ENCODE results near the gene KCNK7. TPM values are rescaled to one million over a fixed set of nuclear protein-coding genes. Genes with fewer than 3 reads are reported as not detected.
A peak's percentile ranks its signal among the peaks of the same experiment; 100 is the strongest.

Gene KCNK7
- polyA plus RNA-seq, 1 of the 3 experiments (the other 2 are of a cell fraction): 0.58 TPM

- POLR2A ChIA-PET: interaction anchor here (0.8 to 1.1 kb wide), 2 partner anchors 11 to 22 kb away, joined by 3 read pairs; no protein-coding TSS in a partner anchor
- no peak overlapping the region for H3K4me2 ChIP-seq
- TF ChIP-seq RAD21 (IDR thresholded peaks at IDR 0.05; ENCODE audit: low read length) (peak; percentile 43), GABPA (IDR thresholded peaks at IDR 0.05; ENCODE audit: low read depth) (no peak), FOXJ3 (CRISPR knock-in tag; IDR thresholded peaks at IDR 0.05) (no peak), FOXM1 (IDR thresholded peaks at IDR 0.05; ENCODE audit: low read depth) (no peak), YY1 (IDR thresholded peaks at IDR 0.05; ENCODE audit: low read depth) (no peak), JUND (IDR thresholded peaks at IDR 0.05) (no peak), PBX3 (IDR thresholded peaks at IDR 0.05) (no peak), POLR2AphosphoS5 (IDR thresholded peaks at IDR 0.05; ENCODE audit: low read depth, low read length) (no peak), USF2 (IDR thresholded peaks at IDR 0.05; ENCODE audit: borderline replicate concordance, low read depth, low read length) (no peak), TEAD4 (IDR thresholded peaks at IDR 0.05; ENCODE audit: borderline replicate concordance, insufficient read depth) (no peak), RXRA (IDR thresholded peaks at IDR 0.05; ENCODE audit: borderline replicate concordance, low read depth) (no peak), SIN3A (IDR thresholded peaks at IDR 0.05; ENCODE audit: borderline replicate concordance, low read depth, low read length) (no peak), USF1 (IDR thresholded peaks at IDR 0.05; ENCODE audit: borderline replicate concordance, low read depth) (no peak), TCF12 (IDR thresholded peaks at IDR 0.05) (no peak), NRF1 (IDR thresholded peaks at IDR 0.05; ENCODE audit: low read depth, low read length) (no peak), RFX5 (IDR thresholded peaks at IDR 0.05; ENCODE audit: low read length) (no peak), NFIC (IDR thresholded peaks at IDR 0.05; ENCODE audit: borderline replicate concordance) (no peak), SMC3 (IDR thresholded peaks at IDR 0.05; ENCODE audit: low read depth, low read length) (peak; percentile 31; the same call in 1 of the 2 replicates), RCOR1 (IDR thresholded peaks at IDR 0.05; ENCODE audit: low read length) (no peak), EZH2phosphoT487 (IDR thresholded peaks at IDR 0.05; ENCODE audit: borderline replicate concordance, low read depth) (no peak), CHD2 (IDR thresholded peaks at IDR 0.05; ENCODE audit: low read length, partially characterized antibody) (no peak), FOSL2 (IDR thresholded peaks at IDR 0.05; ENCODE audit: borderline replicate concordance, low read depth) (no peak)
- TF ChIP-seq, protein P1, sequence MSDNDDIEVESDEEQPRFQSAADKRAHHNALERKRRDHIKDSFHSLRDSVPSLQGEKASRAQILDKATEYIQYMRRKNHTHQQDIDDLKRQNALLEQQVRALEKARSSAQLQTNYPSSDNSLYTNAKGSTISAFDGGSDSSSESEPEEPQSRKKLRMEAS (IDR thresholded peaks at IDR 0.05; ENCODE audit: low read depth): no peak
- TF ChIP-seq, protein P2, sequence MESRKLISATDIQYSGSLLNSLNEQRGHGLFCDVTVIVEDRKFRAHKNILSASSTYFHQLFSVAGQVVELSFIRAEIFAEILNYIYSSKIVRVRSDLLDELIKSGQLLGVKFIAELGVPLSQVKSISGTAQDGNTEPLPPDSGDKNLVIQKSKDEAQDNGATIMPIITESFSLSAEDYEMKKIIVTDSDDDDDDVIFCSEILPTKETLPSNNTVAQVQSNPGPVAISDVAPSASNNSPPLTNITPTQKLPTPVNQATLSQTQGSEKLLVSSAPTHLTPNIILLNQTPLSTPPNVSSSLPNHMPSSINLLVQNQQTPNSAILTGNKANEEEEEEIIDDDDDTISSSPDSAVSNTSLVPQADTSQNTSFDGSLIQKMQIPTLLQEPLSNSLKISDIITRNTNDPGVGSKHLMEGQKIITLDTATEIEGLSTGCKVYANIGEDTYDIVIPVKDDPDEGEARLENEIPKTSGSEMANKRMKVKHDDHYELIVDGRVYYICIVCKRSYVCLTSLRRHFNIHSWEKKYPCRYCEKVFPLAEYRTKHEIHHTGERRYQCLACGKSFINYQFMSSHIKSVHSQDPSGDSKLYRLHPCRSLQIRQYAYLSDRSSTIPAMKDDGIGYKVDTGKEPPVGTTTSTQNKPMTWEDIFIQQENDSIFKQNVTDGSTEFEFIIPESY (IDR thresholded peaks at IDR 0.05; ENCODE audit: borderline replicate concordance, low read depth): no peak
- TF ChIP-seq, protein P3, sequence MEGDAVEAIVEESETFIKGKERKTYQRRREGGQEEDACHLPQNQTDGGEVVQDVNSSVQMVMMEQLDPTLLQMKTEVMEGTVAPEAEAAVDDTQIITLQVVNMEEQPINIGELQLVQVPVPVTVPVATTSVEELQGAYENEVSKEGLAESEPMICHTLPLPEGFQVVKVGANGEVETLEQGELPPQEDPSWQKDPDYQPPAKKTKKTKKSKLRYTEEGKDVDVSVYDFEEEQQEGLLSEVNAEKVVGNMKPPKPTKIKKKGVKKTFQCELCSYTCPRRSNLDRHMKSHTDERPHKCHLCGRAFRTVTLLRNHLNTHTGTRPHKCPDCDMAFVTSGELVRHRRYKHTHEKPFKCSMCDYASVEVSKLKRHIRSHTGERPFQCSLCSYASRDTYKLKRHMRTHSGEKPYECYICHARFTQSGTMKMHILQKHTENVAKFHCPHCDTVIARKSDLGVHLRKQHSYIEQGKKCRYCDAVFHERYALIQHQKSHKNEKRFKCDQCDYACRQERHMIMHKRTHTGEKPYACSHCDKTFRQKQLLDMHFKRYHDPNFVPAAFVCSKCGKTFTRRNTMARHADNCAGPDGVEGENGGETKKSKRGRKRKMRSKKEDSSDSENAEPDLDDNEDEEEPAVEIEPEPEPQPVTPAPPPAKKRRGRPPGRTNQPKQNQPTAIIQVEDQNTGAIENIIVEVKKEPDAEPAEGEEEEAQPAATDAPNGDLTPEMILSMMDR (IDR thresholded peaks at IDR 0.05): peak; percentile 62
- TF ChIP-seq, protein P4, sequence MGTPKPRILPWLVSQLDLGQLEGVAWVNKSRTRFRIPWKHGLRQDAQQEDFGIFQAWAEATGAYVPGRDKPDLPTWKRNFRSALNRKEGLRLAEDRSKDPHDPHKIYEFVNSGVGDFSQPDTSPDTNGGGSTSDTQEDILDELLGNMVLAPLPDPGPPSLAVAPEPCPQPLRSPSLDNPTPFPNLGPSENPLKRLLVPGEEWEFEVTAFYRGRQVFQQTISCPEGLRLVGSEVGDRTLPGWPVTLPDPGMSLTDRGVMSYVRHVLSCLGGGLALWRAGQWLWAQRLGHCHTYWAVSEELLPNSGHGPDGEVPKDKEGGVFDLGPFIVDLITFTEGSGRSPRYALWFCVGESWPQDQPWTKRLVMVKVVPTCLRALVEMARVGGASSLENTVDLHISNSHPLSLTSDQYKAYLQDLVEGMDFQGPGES (IDR thresholded peaks at IDR 0.05; ENCODE audit: low read depth, low read length): no peak
These were observed 43.8 kb downstream of the KCNK7 start for GRCh38 chr11:65551572-65552387.

More at GRCh38 chr11:65551572-65552387, 43.8 kb downstream of the KCNK7 start:
- Histone ChIP-seq H3K4me3 (ENCODE audit: low read depth in 2 of 2, low read length in 1 of 2) (no peak overlapping the region), H3K27me3 (ENCODE audit: insufficient read depth) (no peaks in the 10 kb centered on the region), H2AFZ (ENCODE audit: low read depth) (no peak overlapping the region), H3K27ac (ENCODE audit: low read depth in 2 of 2, low read length in 1 of 2) (no peak overlapping the region), H3K9ac (no peak overlapping the region), H3K9me3 (no peaks in the 10 kb centered on the region), H3K9me2 (no peaks in the 10 kb centered on the region), H3F3A (replicated peaks; ENCODE audit: insufficient read depth) (no peaks in the 10 kb centered on the region), H3K36me3 (replicated peaks in 1 of 2; ENCODE audit: control insufficient read depth in 1 of 2, insufficient read depth in 2 of 2, low read length in 1 of 2) (peaks cover 29 to 42% of the 10 kb centered on the region in 2 experiments), H3K79me2 (ENCODE audit: insufficient read depth) (peaks cover 43% of the 10 kb centered on the region), H4K20me1 (ENCODE audit: insufficient read depth) (peaks cover 21% of the 10 kb centered on the region), H3K4me1 (ENCODE audit: control insufficient read depth in 1 of 2, insufficient read depth in 2 of 2, low read depth in 1 of 2, low read length in 1 of 2) (peaks cover 16 to 27% of the 10 kb centered on the region in 2 experiments; a peak in 3 of 4 replicates)
- peak; percentile 85 for DNase-seq
- 72% methylated on average over 5 of the region's 17 CpGs for WGBS (ENCODE audit: low lambda C conversion rate)
- CTCF ChIA-PET: interaction anchor here (0.6 to 6.4 kb wide), 17 partner anchors 9 to 231 kb away, joined by 3 to 88 read pairs (median 4); partner anchors contain the start of genes FAM89B, KCNK7 and ZNRD2

Measured in SK-N-SH (cell line).